ENCODE measurements around the gene KLHL29.

The KLHL29 gene

GRCh38 chr2:23660237-23660636 is 275.3 kb downstream of the KLHL29 start:
- no peak overlapping the region for H3K4me3 ChIP-seq (ENCODE audit: low read length)
- H3F3A ChIP-seq (ENCODE audit: insufficient read depth, low read length) = no peaks in the 10 kb centered on the region
- H3K36me3 ChIP-seq (replicated peaks; ENCODE audit: insufficient read depth, low read length) = no peaks in the 10 kb centered on the region
- no peak overlapping the region for H3K27ac ChIP-seq (ENCODE audit: low read length)
- TF ChIP-seq CTCF (IDR thresholded peaks at IDR 0.05; ENCODE audit: low read length) (no peak), EZH2 (optimal IDR thresholded peaks at IDR 0.05; ENCODE audit: low read depth, low read length) (no peak), EZH2phosphoT487 (IDR thresholded peaks at IDR 0.05; ENCODE audit: low read length) (no peak)
- H3K4me1 ChIP-seq (ENCODE audit: low read length) = no peaks in the 10 kb centered on the region
- H3K27me3 ChIP-seq (replicated peaks; ENCODE audit: insufficient read depth, low read length) = no peaks in the 10 kb centered on the region
- no peak overlapping the region for H3K9ac ChIP-seq (ENCODE audit: low read length)
- H2AFZ ChIP-seq (ENCODE audit: low read length) = no peak overlapping the region
- H3K4me2 ChIP-seq (ENCODE audit: low read depth, low read length) = no peak overlapping the region
- H3K9me3 ChIP-seq (replicated peaks; ENCODE audit: insufficient read depth, low read length) = no peaks in the 10 kb centered on the region
- no peaks in the 10 kb centered on the region for H3K79me2 ChIP-seq (ENCODE audit: low read length)
- no peak for DNase-seq
- H4K20me1 ChIP-seq (ENCODE audit: insufficient read depth, low read length) = no peaks in the 10 kb centered on the region
- no peaks in the 10 kb centered on the region for H3K9me2 ChIP-seq (replicated peaks; ENCODE audit: insufficient read depth, low read length)

GRCh38 chr2:23661276-23662050 is 276.5 kb downstream of the KLHL29 start:
- TF ChIP-seq EZH2 (optimal IDR thresholded peaks at IDR 0.05; ENCODE audit: low read depth, low read length) (no peak), EZH2phosphoT487 (IDR thresholded peaks at IDR 0.05; ENCODE audit: low read length) (no peak), CTCF (IDR thresholded peaks at IDR 0.05; ENCODE audit: low read length) (no peak)
- no peak overlapping the region for H3K27ac ChIP-seq (ENCODE audit: low read length)
- DNase-seq = no peak
- no peak overlapping the region for H2AFZ ChIP-seq (ENCODE audit: low read length)
- H3K9me3 ChIP-seq (replicated peaks; ENCODE audit: insufficient read depth, low read length) = no peaks in the 10 kb centered on the region
- no peak overlapping the region for H3K4me2 ChIP-seq (ENCODE audit: low read depth, low read length)
- H3K4me1 ChIP-seq (ENCODE audit: low read length) = no peaks in the 10 kb centered on the region
- H4K20me1 ChIP-seq (ENCODE audit: insufficient read depth, low read length) = no peaks in the 10 kb centered on the region
- H3K36me3 ChIP-seq (replicated peaks; ENCODE audit: insufficient read depth, low read length) = no peaks in the 10 kb centered on the region
- no peak overlapping the region for H3K9ac ChIP-seq (ENCODE audit: low read length)
- no peaks in the 10 kb centered on the region for H3K27me3 ChIP-seq (replicated peaks; ENCODE audit: insufficient read depth, low read length)
- H3K4me3 ChIP-seq (ENCODE audit: low read length) = no peak overlapping the region
- H3K79me2 ChIP-seq (ENCODE audit: low read length) = no peaks in the 10 kb centered on the region
- H3F3A ChIP-seq (ENCODE audit: insufficient read depth, low read length) = no peaks in the 10 kb centered on the region
- H3K9me2 ChIP-seq (replicated peaks; ENCODE audit: insufficient read depth, low read length) = no peaks in the 10 kb centered on the region

GRCh38 chr2:23662466-23662865 is 277.5 kb downstream of the KLHL29 start:
- no peak overlapping the region for H3K4me2 ChIP-seq (ENCODE audit: low read depth, low read length)

More at GRCh38 chr2:23662466-23662865, 277.5 kb downstream of the KLHL29 start:
- Histone ChIP-seq H3K4me1 (ENCODE audit: low read length) (no peaks in the 10 kb centered on the region), H3K36me3 (replicated peaks; ENCODE audit: insufficient read depth, low read length) (no peaks in the 10 kb centered on the region), H3F3A (ENCODE audit: insufficient read depth, low read length) (no peaks in the 10 kb centered on the region), H3K4me3 (ENCODE audit: low read length) (no peak overlapping the region), H3K27ac (ENCODE audit: low read length) (no peak overlapping the region), H3K9me3 (replicated peaks; ENCODE audit: insufficient read depth, low read length) (no peaks in the 10 kb centered on the region), H3K9ac (ENCODE audit: low read length) (no peak overlapping the region), H4K20me1 (ENCODE audit: insufficient read depth, low read length) (no peaks in the 10 kb centered on the region), H3K27me3 (replicated peaks; ENCODE audit: insufficient read depth, low read length) (no peaks in the 10 kb centered on the region), H3K79me2 (ENCODE audit: low read length) (no peaks in the 10 kb centered on the region), H2AFZ (ENCODE audit: low read length) (no peak overlapping the region), H3K9me2 (replicated peaks; ENCODE audit: insufficient read depth, low read length) (no peaks in the 10 kb centered on the region)
- no peak for DNase-seq
- TF ChIP-seq EZH2phosphoT487 (IDR thresholded peaks at IDR 0.05; ENCODE audit: low read length) (no peak), EZH2 (optimal IDR thresholded peaks at IDR 0.05; ENCODE audit: low read depth, low read length) (no peak), CTCF (IDR thresholded peaks at IDR 0.05; ENCODE audit: low read length) (no peak)
